K562 (cell line): Measurements from ENCODE around the gene SLC25A5. TPM values are rescaled to one million over a fixed set of nuclear protein-coding genes. Genes with fewer than 3 reads are reported as not detected.

ENCODE experiments used
- FIP1L1 ChIP-seq: fragments of 200-400 bp; formaldehyde crosslinking; IDR thresholded peaks from 2 replicates; pipeline ENCODE4 v1.6.1; 2018; ENCODE audit warnings: mild to moderate bottlenecking, low read depth, low read length; ENCODE audit not compliant: poor library complexity, severe bottlenecking
- FOSL1 ChIP-seq: fragments of 200-800 bp; sonication (Bioruptor generic); conservative IDR thresholded peaks from 2 replicates; pipeline ENCODE4 v1.6.1; 2016; ENCODE audit warnings: missing genetic modification characterization, missing compliant biosample characterization
- GABPB2 ChIP-seq: fragments of 250-450 bp; sonication (Bioruptor Pico); conservative IDR thresholded peaks from 2 replicates; pipeline ENCODE4 v1.5.1; 2021; ENCODE audit warnings: mild to moderate bottlenecking
- GTF2E2 ChIP-seq: fragments of 200-800 bp; sonication (Bioruptor generic); IDR thresholded peaks from 2 replicates; pipeline ENCODE4 v1.6.1; 2016; ENCODE audit warnings: missing genetic modification characterization, missing compliant biosample characterization
- HDGF ChIP-seq: fragments of 450-650 bp; IDR thresholded peaks from 2 replicates; pipeline ENCODE4 v1.6.1; 2016
- HOXB6 ChIP-seq: fragments of 250-450 bp; sonication (Bioruptor Pico); IDR thresholded peaks from 2 replicates; pipeline ENCODE4 v1.5.1; 2022; ENCODE audit warnings: mild to moderate bottlenecking, borderline replicate concordance
- LARP7 ChIP-seq: fragments of 450-650 bp; IDR thresholded peaks from 2 replicates; pipeline ENCODE4 v1.6.1; 2016
- MCM7 ChIP-seq, 2 experiments: fragments of 450-650 bp; IDR thresholded peaks; 2 replicates each; pipeline ENCODE4 v1.6.1; 2016 to 2018
- MECOM ChIP-seq: fragments of 250-450 bp; sonication (Bioruptor Pico); IDR thresholded peaks from 2 replicates; pipeline ENCODE4 v1.8.0; 2022; ENCODE audit warnings: inconsistent platforms
- MXD1 ChIP-seq: fragments of 250-450 bp; sonication (Bioruptor Pico); IDR thresholded peaks from 2 replicates; pipeline ENCODE4 v1.8.0; 2021; ENCODE audit warnings: borderline replicate concordance, mild to moderate bottlenecking, moderate library complexity; ENCODE audit not compliant: poor library complexity, severe bottlenecking
- NFRKB ChIP-seq: fragments of 450-650 bp; IDR thresholded peaks from 2 replicates; pipeline ENCODE4 v1.6.1; 2016; ENCODE audit warnings: low read depth
- POLR2AphosphoS5 ChIP-seq: IDR thresholded peaks from 2 replicates; pipeline ENCODE4 v1.6.1; 2011; ENCODE audit warnings: mild to moderate bottlenecking, low read depth, low read length, moderate library complexity; ENCODE audit not compliant: control insufficient read depth, insufficient read depth
- PRPF4 ChIP-seq: fragments of 200-400 bp; formaldehyde crosslinking; IDR thresholded peaks from one replicate; pipeline ENCODE4 v1.6.1; 2017; ENCODE audit warnings: low read length, low read depth, mild to moderate bottlenecking; ENCODE audit not compliant: insufficient read depth, poor library complexity, severe bottlenecking
- SIRT6 ChIP-seq: IDR thresholded peaks from one replicate; pipeline ENCODE4 v1.6.1; 2012; ENCODE audit warnings: low read depth, mild to moderate bottlenecking, control low read depth, inconsistent platforms, low read length, moderate library complexity
- TAF15 ChIP-seq: fragments of 200-400 bp; formaldehyde crosslinking; IDR thresholded peaks from 2 replicates; pipeline ENCODE4 v1.6.1; 2017; ENCODE audit warnings: mild to moderate bottlenecking, low read depth, low read length, moderate library complexity
- TCF15 ChIP-seq: fragments of 250-450 bp; sonication (Bioruptor Pico); IDR thresholded peaks from 2 replicates; pipeline ENCODE4 v1.8.0; 2022; ENCODE audit warnings: moderate library complexity, mild to moderate bottlenecking, inconsistent platforms
- ZNF175 ChIP-seq: fragments of 200-800 bp; sonication (Bioruptor generic); IDR thresholded peaks from 2 replicates; pipeline ENCODE4 v1.6.1; 2016; ENCODE audit warnings: low read depth, mild to moderate bottlenecking, missing genetic modification characterization, missing compliant biosample characterization
- ZNF253 ChIP-seq: fragments of 250-450 bp; sonication (Bioruptor Pico); conservative IDR thresholded peaks from 2 replicates; pipeline ENCODE4 v1.6.1; 2021; ENCODE audit warnings: mild to moderate bottlenecking
- ZNF407 ChIP-seq: fragments of 450-650 bp; IDR thresholded peaks from 2 replicates; pipeline ENCODE4 v1.6.1; 2016; ENCODE audit warnings: low read depth
- ZNF444 ChIP-seq: fragments of 250-450 bp; sonication (Bioruptor Pico); IDR thresholded peaks from 2 replicates; pipeline ENCODE4 v1.4.0; 2020; ENCODE audit warnings: mild to moderate bottlenecking, moderate library complexity
- ZNF551 ChIP-seq: fragments of 250-450 bp; sonication (Bioruptor Pico); IDR thresholded peaks from 2 replicates; pipeline ENCODE4 v1.5.0; 2021; ENCODE audit warnings: mild to moderate bottlenecking, moderate library complexity
- polyA plus RNA-seq, 8 experiments: library from polyadenylated mRNA; depleted of rRNA in 4 of 8; stranded (reverse) in 5 of 8; unstranded in 3 of 8; fragments of >200 nt; fragmentation: Nextera tagmentation in 2 of 8; fragmentation: Illumina TruSeq in 1 of 8; extraction: Ambion mirVana in 2 of 8; extraction: Trizol in 1 of 8; gene quantifications; 2 replicates each; pipeline versions ENCODE4 v1.2.1 to v1.2.3, GENCODE V29; 2011 to 2014; ENCODE audit warnings: inconsistent platforms in 1 of 8, missing spikeins in 1 of 8
- total RNA-seq, 7 experiments: library from RNA; depleted of rRNA in 6 of 7; stranded (reverse); fragments of >200 nt in 6 of 7; fragmentation: Illumina TruSeq in 2 of 7; extraction: Trizol in 2 of 7; gene quantifications; 2 replicates each; pipeline versions ENCODE4 v1.2.1 to v1.2.3, GENCODE V29; 2011 to 2021; ENCODE audit warnings: low replicate concordance in 1 of 7

SLC25A5 gene
- total and polyA plus RNA-seq, 9 of the 15 experiments (the other 6 are each of a cell fraction or from before 2014, with no cell fraction given) = 470 to 5,247 (median 596) TPM

- TF ChIP-seq TCF15 (CRISPR knock-in tag) (no peak), FIP1L1 (peak; percentile 54), ZNF407 (no peak), PRPF4 (peak; percentile 70), MCM7 (IDR thresholded peaks at IDR 0.05) (no peak), ZNF175 (CRISPR knock-in tag) (no peak), POLR2AphosphoS5 (no peak; the same call in none of the 2 replicates), ZNF551 (CRISPR knock-in tag) (no peak), MECOM (CRISPR knock-in tag) (no peak), SIRT6 (no peak), GTF2E2 (tag) (peak; percentile 90), HDGF (no peak), MXD1 (no peak), GABPB2 (no peak), LARP7 (no peak), HOXB6 (CRISPR knock-in tag) (no peak), NFRKB (peak; percentile 91), FOSL1 (tag) (0 out of 2 replicates have a peak, but pooled peaks have one; percentile 31), ZNF253 (no peak), TAF15 (no peak), ZNF444 (no peak)
These were observed 488 bp downstream of the SLC25A5 start (continued) for GRCh38 chrX:119468551-119469312.
